ENCODE results near the gene FHDC1. TPM values are rescaled to one million over a fixed set of nuclear protein-coding genes. Genes with fewer than 3 reads are reported as not detected.

FHDC1 gene
- total RNA-seq, 1 experiment from 2014 or later: 0.21 TPM

GRCh38 chr4:152942346-152942745 lies 6.2 kb downstream of the FHDC1 start:
- ChIA-PET CTCF (no interaction called here), POLR2A (no interaction called here)
- Histone ChIP-seq H3K27ac (ENCODE audit: low read length) (no peak overlapping the region), H3K4me3 (ENCODE audit: low read depth in 2 of 2, low read length in 2 of 2) (no peak overlapping the region), H3K36me3 (ENCODE audit: control insufficient read depth, insufficient read depth, low read length) (no peaks in the 10 kb centered on the region), H3K9me3 (ENCODE audit: control insufficient read depth, insufficient read depth, low read depth, low read length) (no peaks in the 10 kb centered on the region), H3K27me3 (ENCODE audit: control insufficient read depth, insufficient read depth, low read length) (peaks cover 5% of the 10 kb centered on the region; the same call in 1 of the 2 replicates), H3K4me1 (ENCODE audit: control insufficient read depth, insufficient read depth, low read length) (no peaks in the 10 kb centered on the region)
- TF ChIP-seq TCF7L2 (IDR thresholded peaks at IDR 0.05; ENCODE audit: low read depth, low read length) (no peak), REST (IDR thresholded peaks at IDR 0.05; ENCODE audit: insufficient read depth in 1 of 2, low read depth in 2 of 2, low read length in 1 of 2) (no peak), SIN3A (IDR thresholded peaks at IDR 0.05; ENCODE audit: borderline replicate concordance, insufficient read depth, low read depth, low read length) (no peak), POLR2AphosphoS5 (IDR thresholded peaks at IDR 0.05; ENCODE audit: low read depth, low read length) (no peak), CTCF (IDR thresholded peaks at IDR 0.05) (no peak)
- intact Hi-C loops (cut with micrococcal nuclease; ENCODE audit: unreplicated experiment): no loop called here
- in situ Hi-C loops (cut with HindIII; ENCODE audit: low pct_unique_long_range_greater_than_20kb, low sequenced_read_pairs): no loop called here
- BruUV-seq (replicated peaks): no TSS peak
- DNase-seq (ENCODE audit: low read depth, low spot score) (no peak), ATAC-seq (no peak)

- H3K4me3 ChIP-seq (ENCODE audit: low read depth in 2 of 2, low read length in 2 of 2): no peak overlapping the region
- BruUV-seq (replicated peaks): no TSS peak
- ATAC-seq (no peak), DNase-seq (ENCODE audit: low read depth, low spot score) (no peak)
- no peaks in the 10 kb centered on the region for H3K9me3 ChIP-seq (ENCODE audit: control insufficient read depth, insufficient read depth, low read depth, low read length)
- intact Hi-C loops (cut with micrococcal nuclease; ENCODE audit: unreplicated experiment) (no loop called here), in situ Hi-C loops (cut with HindIII; ENCODE audit: low pct_unique_long_range_greater_than_20kb, low sequenced_read_pairs) (no loop called here)
- H3K27ac ChIP-seq (ENCODE audit: low read length): no peak overlapping the region
- H3K4me1 ChIP-seq (ENCODE audit: control insufficient read depth, insufficient read depth, low read length): no peaks in the 10 kb centered on the region
- H3K27me3 ChIP-seq (ENCODE audit: control insufficient read depth, insufficient read depth, low read length): peaks cover 2% of the 10 kb centered on the region
- CTCF ChIA-PET: no interaction called here
- TF ChIP-seq REST (IDR thresholded peaks at IDR 0.05; ENCODE audit: insufficient read depth in 1 of 2, low read depth in 2 of 2, low read length in 1 of 2) (no peak), SIN3A (IDR thresholded peaks at IDR 0.05; ENCODE audit: borderline replicate concordance, insufficient read depth, low read depth, low read length) (no peak), POLR2AphosphoS5 (IDR thresholded peaks at IDR 0.05; ENCODE audit: low read depth, low read length) (no peak), TCF7L2 (IDR thresholded peaks at IDR 0.05; ENCODE audit: low read depth, low read length) (no peak), CTCF (IDR thresholded peaks at IDR 0.05) (no peak)
- POLR2A ChIA-PET: no interaction called here
- H3K36me3 ChIP-seq (ENCODE audit: control insufficient read depth, insufficient read depth, low read length): no peaks in the 10 kb centered on the region
These were observed 7.5 kb downstream of the FHDC1 start for GRCh38 chr4:152943672-152944071.
